Measurements from ENCODE around the gene SELENOS.
A peak's percentile ranks its signal among the peaks of the same experiment; 100 is the strongest.
"Not testable (repeated sequence)": the region's sequence is repeated elsewhere in the genome, so short reads cannot be mapped to it uniquely, and the experiment has no call there.

SELENOS gene

DNA sequence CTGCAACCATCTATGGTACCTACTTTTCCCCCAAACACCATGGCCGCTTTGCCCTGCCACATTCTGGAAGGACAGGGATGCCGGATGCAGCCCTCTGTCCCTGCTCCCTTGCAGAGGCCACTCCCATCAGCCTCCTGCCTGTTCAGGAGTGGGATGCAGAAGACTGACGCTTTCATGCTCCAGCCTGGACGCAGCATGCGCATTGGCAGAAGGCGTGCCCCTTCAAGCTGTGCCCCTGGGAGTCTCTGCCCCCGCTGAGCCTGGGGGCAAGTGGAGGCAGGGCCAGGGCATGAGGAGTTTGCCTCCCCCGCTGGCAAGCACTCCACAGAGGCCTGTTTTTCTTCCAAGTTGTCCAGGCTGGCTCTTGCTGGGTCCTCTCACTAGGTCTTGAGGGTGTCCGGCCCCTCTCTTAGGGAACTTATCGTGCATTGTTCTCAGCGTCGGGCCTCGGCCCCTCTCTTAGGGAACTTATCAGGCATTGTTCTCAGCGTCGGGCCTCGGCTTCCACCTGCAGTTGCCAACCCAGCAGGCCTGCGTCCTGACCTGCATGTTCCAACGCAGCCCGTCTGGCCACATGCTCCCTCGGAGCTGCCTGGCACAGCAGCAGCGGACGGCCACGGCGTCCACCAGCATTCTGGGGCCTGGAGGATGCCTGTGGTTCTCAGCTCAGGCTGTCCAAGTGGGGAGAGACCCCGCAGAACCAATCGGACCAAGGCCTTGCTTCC lies 32.3 kb upstream of the SELENOS start:
- no peak for DNase-seq

DNA sequence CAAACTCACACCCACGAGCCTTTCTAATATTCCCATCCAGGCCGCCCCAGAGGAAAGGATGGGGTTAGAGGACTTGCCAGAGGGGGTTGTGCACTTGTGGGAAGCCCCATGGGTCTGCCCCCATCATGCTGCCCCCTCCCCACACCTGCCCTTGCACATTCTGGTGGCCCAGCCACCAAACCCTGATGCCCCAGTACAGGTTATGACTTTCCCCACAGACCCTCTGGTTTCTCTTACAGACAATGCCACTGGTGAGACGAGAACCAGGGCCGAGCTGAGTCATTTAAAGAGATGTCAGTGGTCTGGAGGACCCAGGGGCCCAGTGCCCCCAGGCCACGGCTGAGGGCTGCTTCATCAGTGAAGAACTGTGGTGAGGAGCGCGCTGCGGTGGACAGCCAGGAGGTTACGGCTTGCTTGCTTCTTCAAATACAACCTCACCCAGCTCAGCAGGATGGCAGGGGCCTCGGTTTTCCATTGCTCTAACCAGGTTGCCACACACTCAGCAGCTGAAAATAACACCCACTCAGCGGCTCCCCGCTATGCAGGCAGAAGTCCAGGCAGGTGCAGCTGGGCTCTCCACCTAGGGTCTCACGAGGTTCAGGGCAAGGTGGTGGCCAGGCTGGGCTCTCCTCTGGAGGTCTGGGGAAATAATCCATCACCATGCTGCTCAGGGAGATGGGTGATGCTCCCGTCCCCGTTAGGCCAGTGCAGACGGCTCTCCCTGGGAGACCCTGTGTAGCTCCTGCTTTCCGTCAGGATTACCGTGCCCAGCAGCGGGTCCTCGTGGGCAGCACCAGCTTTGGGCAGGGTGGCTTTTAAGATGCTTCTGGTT lies 31.5 kb upstream of the SELENOS start:
- DNase-seq = no peak

DNA sequence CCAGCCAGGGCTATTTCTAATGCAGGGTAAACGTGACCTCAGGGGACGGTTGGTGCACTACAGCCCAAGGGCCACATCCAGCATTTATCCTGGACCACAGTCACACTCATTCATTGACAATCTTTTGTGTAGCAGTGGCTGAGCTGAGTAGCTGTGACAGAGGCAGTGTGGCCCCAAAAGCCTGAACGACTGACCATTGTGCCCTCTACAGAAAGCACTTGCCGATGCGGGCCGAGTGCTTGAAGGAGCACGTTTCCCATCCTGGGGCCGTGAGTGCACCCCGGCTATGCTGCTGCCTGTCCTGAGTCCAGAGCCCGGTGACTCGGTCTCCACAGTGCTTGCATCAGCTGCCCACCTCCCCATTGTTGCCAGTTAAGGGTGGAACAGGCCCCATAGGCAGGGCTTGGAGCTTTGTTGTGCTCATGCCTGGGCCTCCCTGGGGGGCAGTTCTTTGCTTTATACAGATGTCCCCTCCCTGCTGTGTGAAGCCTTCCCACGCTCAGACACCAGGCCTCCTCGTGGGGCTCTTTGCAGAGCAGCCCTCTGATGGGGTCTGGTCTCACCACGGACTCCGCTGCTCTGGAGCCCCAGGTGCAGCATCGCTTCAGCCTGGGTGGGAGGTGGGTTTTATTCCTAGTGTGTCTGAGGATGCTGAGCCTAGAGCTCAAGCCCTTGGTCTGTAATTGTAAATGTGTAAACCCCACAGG lies 30.8 kb upstream of the SELENOS start:
- DNase-seq = no peak

DNA sequence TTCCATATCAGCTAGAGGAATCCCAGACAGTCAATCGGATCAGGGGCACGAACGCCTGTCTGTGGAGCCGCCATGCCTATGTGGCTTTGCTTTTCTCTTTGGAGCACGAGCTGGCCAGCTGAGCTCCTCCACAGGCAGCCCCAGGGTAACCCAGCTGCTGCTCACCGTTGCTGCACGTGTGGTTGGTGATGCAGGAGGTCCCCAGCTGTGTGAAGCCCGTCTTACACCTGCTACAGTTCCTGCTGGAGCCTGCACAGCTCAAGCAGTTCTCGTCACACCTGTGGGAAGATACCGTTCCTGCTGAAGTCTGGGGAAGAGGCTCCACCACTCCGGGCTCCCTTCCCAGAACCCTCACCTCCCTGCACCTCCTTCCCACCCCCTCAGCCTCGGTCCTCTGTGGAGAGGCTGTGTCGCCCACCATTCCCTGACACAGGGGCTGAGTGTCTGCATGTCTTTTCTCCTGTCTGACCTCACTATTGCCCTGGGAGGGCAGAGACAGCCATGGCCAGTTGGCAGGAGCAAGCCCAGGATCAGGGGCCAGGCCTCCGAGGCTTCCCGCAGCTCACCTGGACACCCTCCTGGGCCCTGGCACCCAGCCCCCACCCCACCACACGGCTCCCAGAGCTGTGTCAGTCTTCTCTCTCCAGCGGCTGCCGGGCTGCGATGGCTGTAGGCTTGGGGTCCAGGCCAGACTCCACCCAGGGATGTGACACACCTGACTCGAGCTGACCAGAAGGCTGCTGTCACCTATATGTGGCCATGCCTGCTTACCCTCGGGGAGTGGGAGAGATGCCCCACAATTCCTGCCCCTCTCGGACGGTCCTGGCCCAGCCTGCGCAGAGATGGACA lies 30.0 kb upstream of the SELENOS start:
- no peak for DNase-seq

DNA sequence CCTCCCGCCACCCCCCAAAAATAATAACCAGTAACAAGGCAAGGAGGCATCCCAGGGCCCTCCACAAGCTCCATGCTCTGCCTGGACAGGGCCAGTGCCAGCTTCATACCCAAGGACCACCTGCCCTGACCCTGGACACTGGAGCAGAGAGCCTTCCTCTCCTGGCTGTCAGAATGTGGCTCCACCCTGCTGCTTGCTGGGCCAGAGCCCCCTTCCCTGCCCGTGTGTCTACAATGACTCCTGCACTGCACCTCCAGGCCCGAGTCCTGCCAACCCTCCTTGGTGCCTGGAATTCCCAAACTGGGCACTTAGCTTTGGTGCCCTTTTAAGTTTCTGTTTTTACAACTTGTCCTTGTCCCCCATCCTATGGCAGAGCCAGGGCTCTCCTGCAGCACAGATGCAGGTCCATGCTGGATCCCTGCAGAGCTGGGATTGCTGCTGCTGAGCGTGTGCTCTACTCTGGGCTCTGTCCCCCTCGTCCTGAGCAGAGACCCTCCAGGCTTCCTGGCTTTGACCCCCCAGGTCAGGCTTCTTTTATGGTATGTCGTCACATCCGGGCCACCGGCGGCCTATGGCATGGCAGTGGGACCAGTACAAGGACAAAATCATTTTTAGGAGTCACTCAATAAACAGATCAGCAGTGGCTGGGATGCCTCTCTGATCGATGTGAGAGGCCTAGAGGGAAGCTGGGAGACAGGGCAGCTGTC lies 29.2 kb upstream of the SELENOS start:
- DNase-seq = no peak

DNA sequence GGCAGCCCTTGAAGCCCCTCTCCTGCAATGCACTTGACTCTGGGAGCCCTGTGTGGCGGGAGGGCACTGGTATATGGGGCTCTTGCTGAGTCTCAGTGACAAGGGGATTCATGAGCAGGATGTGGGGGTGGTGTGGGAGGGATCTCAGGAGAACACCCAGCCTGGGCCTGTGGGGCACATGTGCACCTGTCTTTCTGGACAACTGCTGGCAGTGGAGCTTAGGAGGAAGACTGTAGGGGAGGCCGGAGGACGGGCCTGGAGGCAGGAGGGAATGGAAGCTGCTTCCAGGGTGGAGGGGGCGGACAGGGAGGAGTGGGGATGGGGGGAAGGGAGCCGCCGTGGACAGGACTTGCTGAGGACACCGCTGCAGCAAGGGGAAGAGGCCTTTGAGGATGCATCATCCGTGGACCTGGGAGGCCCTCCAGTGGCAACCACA lies 28.6 kb upstream of the SELENOS start:
- no peak for DNase-seq

DNA sequence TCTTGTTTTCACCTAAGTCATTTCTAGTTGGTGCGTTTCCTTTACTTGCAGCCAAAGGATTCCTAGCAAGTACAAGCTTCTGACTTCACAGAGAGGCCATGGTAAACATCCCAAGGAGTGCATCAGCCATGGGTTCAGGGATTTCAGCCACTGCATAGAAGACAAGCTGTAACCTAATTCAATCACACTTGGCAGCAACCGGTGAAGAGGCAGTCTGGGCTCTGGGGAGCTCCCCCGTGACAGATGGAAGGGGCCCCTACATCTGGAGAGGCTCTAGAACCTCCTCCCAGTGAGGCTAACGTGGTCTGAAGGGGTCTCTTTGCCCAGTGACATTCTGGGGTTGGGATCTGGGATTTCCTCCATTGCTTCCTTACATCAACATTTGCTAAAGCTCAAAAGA lies 26.1 kb upstream of the SELENOS start:
- DNase-seq = no peak

DNA sequence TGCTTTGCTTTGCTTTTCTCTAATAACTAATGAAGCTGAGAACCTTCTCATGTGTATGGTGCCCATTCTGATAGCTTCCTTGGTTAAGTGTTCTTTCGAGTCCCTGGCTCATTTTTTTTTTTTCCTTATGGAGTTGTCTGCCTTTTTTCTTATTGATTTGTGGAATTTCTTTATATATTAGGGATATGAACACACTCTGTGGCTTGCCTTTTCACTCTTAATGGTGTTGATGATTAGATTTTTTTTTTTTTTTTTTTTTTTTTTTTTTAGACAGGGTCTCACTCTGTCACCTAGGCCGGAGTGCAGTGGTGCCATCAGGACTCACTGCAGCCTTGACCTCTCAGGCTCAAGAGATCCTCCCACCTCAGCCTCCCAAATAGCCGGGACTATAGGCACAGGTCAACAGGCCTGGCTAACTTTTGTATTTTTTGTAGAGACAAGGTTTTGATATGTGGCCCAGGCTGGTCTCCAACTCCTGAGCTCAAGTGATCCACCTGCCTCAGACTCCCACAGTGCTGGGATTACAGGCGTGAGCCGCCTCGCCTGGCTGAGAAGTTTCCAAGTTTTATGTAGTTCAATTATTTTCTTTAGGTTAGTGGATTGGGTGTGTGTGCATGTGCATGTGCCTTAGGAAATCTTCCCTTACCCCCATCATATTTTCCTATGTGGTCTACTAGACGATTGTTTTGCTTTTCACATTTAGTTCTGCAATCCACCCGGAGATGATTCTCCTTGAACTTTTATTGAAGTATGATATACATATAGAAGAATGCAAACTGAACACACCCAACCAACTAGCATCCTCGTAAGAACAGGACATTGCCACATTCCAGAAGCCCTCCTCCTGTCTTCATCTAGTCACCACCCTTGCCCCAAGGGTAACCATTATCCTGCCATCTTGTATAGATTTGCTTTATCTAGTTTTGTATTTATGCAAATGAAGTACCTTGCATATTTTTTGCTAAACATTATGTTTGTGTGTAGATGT lies 19.4 kb upstream of the SELENOS start:
- DNase-seq = no peak

DNA sequence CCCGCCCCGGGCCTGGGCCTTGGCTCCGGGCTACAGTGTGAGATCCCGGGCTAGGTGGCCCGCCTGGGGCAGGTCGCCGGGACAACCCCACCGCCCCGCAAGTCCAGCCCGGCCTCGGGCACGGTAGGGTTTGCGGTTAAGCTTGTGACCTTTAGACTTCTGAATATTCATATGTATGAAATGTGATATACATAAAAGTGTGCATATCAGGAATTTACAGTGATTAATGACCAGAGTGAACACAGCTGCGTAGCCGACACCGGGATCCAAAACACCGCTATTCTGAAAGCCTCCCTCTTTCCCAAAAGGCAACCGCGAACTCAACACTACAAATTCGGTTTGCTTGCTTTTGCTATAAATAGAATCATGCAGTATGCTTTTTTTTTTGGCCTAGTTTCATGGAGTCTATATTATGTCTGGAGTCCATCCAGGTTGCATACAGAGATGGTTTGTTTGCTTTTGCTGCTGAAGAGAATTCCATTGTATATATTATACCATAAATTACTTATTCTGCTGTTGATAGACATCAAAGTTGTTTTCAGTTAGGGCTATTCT lies 18.4 kb upstream of the SELENOS start:
- peak; percentile 5 for DNase-seq

DNA sequence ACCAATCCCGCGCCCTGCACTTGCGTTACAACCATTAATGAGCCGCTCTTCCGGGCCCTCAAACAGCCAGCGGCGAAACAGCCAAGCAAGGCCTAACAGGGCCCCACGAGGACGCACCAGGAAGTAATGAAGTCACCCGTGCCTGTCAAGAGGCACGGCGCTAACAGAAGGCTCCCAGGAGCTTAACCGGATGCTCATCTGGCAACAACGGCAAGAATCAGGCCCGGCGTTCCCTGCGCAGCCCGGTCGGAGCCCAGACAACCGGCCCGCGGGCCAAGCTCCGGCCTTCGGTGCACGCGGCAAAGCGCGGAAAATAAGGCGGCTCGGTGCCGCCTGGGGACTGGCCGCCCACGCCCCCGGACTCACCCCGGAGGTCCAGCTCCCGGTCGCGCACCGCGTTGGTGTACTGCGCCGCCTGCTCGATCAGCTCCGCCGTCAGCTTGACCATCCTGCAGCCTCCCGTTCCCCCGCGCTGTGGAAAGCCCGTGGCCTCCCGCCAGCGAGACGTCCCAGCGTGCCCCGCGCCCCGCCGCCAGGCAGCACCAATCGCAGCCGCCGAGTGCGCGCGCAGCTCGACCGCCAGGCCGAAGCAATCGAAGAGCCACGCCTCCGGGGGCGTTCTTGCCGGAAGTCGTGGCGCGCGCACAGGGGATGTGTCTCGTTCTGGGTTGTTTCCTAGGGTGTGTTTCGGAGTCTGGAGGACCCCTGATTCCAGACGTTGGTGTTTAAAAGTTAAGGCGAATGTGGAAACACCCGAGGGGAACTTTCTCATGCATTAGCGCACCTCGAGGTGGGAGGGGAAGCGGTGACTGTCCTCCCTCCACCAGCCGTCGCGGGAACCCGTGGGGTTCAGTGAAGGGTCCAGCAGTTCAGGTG lies 17.7 kb upstream of the SELENOS start, which contains the start of gene SNRPA1:
SNRPA1 (minus strand) TSS at position 518 of the 876 bp plus-strand sequence; CDS start at position 448, 70 bp downstream.
- DNase-seq = peak; percentile 92

DNA sequence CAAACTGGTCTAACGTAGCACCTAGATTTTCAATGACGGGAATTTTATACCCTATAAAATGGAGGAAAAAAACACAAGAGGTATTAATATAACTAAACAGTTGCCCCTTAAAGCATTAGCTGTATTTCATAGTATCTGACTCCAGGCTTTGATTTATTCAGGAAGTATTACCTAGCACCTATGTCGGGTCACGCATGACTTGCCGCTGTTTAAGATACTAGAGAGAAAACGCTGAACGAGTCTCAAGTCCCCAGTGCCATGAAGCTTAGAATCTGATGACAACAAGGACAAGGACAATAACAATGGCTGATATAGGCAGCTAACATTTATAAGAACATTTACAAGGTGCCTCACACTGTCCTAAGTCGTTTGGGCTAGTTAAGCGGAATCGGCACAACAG lies 15.8 kb upstream of the SELENOS start:
- no peak for DNase-seq

DNA sequence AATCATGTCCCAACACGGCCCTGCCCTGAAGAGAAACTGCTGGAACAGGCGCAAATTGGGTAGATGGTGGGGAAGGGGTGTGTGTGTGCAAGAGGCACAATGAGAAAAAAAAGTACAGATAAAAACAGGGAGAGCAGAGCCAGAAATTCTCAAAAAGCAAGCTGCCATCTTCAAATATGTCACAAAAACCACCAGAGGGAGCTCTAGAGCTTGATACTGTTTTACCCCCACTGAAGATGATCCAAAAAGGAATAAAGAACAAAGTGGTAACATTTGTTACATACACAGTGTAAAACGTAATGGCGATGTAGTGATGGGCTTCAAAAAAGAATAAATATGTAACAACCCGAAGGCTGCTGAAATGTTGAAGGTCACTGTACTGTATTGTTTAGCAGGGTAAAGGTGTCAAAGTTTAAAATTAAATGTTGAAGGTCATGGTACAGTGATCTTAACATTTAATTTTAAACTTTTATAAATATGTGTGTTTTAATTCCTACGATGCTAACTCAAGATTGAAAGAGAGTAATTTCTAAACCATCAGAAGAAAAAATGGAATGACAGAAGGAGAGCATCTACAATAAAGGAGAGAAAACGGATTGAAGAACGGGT lies 11.7 kb upstream of the SELENOS start:
- peak; percentile 53 for DNase-seq

DNA sequence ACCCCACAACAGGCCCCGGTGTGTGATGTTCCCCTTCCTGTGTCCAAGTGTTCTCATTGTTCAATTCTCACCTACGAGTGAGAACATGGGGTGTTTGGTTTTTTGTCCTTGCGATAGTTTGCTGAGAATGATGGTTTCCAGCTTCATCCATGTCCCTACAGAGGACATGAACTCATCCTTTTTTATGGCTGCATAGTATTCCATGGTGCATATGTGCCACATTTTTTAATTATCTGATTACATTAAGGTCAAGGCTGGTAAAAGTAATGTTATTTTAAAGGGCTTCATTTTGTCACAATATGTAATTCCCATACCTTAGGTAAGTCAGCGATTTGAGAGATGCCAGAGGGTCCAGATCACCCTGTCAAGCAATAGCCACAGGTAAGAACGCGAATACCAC lies 10.1 kb upstream of the SELENOS start:
- DNase-seq = not testable (repeated sequence)

DNA sequence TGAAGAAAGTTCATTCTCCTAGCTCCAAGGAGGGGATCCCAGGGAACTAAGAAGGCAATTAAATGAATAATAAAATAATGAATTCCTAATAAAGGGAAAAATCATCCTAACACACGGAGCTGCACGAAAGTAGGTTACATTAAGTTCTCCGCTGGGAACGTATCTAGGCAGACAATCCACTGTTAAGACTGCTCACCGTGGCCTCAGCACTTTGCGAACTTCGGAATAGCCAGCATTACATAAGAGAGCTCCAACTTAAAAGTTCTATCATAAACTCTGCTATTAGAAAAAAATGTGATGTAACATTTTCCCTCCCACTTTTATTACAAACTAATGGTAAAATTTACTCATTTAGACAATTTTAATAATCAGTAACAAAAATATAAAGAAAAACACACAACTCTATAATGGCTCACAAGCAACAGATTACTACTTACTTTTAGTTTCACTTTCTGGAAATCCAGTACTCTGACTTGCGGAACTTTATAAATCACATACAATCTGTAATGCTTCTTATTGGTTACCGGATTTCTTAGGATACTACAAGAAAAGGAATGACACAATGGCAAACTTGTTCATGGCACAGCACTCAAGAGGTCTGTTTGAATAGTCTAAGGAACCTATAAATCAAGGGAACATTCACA lies 9.3 kb upstream of the SELENOS start:
- no peak for DNase-seq

DNA sequence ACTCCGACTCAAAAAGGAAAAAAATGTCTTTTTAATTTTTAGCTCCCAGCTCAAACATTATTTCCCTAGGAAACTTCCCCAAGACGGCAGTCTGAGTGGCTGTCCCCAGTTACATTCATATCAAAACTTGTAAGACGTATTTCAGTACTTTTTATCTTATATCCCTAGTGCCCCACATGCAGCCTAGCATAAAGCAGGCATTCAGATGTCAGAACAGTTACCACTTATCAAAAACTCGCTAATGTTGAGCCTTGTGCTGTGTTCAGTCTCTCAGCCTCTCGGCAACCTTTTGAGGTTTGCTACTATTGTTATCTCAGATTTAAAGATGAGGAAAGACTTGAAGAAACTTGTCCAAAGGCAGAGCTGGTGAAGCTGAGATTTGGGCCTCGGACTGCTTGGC lies 6.6 kb upstream of the SELENOS start:
- no peak for DNase-seq

DNA sequence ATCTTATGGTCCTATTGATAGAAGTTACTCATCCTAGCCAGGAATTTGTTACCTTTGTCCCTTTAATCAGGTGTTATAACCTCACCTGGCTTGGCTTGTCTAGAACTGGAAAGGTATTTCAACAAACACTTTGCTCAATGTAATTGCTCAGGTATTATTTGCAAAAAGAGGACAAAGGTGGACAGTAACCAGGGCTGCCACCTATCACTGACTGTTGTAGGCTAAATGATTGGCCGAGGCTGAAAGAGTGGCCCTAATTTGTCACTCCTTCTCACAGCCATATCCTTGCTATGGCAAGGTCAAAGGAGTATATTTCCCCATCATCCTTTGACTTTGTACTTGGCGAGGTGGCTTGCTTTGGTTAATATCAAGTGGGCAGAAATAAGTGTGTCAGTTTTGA lies 2.7 kb upstream of the SELENOS start:
- DNase-seq = no peak

DNA sequence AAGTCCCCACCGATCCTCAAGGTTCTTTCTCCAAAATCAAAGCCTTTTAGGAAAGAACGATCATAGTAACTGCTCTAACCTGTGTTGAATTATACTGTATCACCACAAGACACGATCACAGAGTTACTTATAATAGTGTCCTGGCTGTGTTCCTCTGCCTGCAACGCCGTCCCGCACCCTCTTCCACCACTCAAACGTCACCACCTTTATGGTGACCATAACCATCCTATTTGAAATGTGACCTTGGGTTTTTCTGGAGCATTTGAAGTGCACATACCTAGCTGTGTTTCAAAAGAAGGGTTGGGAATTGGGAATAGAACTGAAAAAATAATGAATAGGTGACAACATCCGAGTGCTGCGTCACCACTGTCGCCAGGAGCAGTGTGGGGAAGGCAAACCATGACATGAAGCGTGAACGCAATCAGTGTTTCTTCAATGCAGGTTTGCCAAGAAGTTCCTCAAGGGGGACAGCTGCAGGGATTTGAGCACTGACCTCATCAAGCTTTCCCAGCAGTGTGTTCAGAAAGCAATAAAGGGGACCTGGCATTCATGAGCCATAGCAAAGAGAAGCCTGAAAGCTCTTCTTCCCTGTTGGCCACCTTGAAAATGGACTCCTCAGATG lies 769 bp upstream of the SELENOS start:
- DNase-seq = no peak

DNA sequence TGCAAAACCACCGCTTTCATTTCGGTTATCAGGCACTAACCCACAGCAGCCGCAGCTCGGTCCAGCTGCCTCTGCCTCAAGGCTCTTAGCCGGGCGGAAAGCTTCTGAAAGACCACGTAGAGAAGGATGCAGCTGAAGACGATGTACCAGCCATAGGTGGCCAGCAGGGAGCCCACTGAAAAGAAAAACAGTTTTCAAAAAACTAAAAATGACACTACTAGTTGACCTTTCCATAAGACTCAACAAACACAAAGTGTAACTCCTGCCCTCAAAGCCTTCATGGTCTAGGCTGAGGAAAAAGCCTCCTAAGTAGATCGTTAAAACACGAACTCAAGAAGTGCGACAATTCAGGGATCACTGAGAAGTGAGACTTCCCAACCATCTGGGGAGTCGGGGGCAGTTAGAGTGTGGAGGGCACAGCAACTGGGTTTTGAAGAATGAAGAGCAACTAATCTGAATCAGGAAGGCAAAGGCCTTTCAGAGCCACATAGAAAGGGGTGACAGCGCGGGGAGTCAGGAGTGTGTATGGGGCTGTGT lies 716 bp downstream of the SELENOS start:
- DNase-seq = peak; percentile 19

Data from MV-4-11 (cell line).